GM23338 (cell line): ENCODE measurements around the gene C11orf65.

ENCODE experiments used
- CREB1 ChIP-seq: fragments of 250-450 bp; sonication (Bioruptor Pico); IDR thresholded peaks from 2 replicates; pipeline ENCODE4 v1.5.0; 2020; ENCODE audit warnings: low read depth, mild to moderate bottlenecking, moderate library complexity
- EZH2 ChIP-seq: fragments of 200-600 bp; sonication (generic); IDR thresholded peaks from one replicate; pipeline ENCODE4 v1.8.0; 2017; ENCODE audit warnings: antibody characterized with exemption, mild to moderate bottlenecking, low read depth; ENCODE audit not compliant: unreplicated experiment
- EZH2phosphoT487 ChIP-seq: fragments of 200-600 bp; sonication (generic); IDR thresholded peaks from one replicate; pipeline ENCODE4 v1.8.1; 2018; ENCODE audit warnings: antibody characterized with exemption; ENCODE audit not compliant: unreplicated experiment
- JUNB ChIP-seq: IDR thresholded peaks from one replicate; pipeline ENCODE4 v1.6.1; 2016; ENCODE audit warnings: antibody characterized with exemption; ENCODE audit not compliant: unreplicated experiment
- NANOG ChIP-seq: IDR thresholded peaks from 2 replicates; pipeline ENCODE4 v1.6.1; 2016; ENCODE audit warnings: antibody characterized with exemption, borderline replicate concordance
- POLR2AphosphoS5 ChIP-seq: IDR thresholded peaks from 2 replicates; pipeline ENCODE4 v1.6.1; 2016; ENCODE audit warnings: antibody characterized with exemption, low read depth
- STAT1 ChIP-seq: IDR thresholded peaks from one replicate; pipeline ENCODE4 v1.6.1; 2016; ENCODE audit warnings: antibody characterized with exemption; ENCODE audit not compliant: unreplicated experiment
- TF ChIP-seq, protein P1 (sequence below): IDR thresholded peaks from 2 replicates; pipeline ENCODE4 v1.6.1; 2016; ENCODE audit warnings: antibody characterized with exemption
- TF ChIP-seq, protein P2 (sequence below), 2 experiments: fragments of 200-600 bp in 1 of 2; sonication (generic) in 1 of 2; conservative IDR thresholded peaks; 2 replicates each; pipeline versions ENCODE4 v1.5.1 to v1.6.1; 2016 to 2017; ENCODE audit warnings: antibody characterized with exemption in 2 of 2, low read depth in 2 of 2, mild to moderate bottlenecking in 2 of 2, moderate library complexity in 1 of 2
- TF ChIP-seq, protein P3 (sequence below): IDR thresholded peaks from one replicate; pipeline ENCODE4 v1.6.1; 2018; ENCODE audit warnings: antibody characterized with exemption; ENCODE audit not compliant: unreplicated experiment

DNA sequence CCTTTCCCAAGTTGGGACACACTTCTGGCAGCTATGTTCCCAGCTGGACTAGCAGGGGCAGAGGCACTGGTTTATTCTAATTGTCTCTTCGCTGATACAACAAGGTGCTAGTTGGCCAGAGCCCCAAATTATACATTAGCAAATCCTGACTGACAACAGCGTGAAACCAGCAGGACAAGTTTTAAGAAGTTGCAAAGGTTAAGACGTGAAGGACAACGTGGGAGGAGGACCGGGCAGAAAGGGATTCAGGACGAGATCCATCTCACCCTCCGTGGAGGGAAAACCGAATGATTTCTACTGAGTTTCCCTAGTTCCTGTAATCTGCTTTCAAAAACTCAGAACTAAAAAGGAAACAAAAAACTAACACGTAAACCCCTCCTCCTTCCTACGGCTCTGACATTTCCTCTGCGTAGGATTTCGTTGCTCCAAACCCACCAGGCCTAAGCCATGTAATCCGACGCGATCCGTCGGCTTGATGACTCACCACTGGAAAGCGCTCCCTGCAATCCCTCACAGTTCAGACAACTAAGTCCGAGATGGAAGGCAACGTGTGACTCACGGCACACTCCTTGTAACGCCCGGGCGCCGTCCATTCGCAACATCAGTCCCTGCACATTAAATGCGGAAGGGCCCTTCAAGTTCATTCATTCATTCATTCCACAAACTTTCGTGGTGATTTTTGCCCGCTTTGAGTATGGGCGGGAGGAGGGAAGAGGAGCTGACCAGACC, 30.2 kb upstream of the C11orf65 start:
- TF ChIP-seq POLR2AphosphoS5 (peak; percentile 92), NANOG (no peak), STAT1 (no peak), EZH2 (no peak), EZH2phosphoT487 (no peak), CREB1 (CRISPR knock-in tag) (peak; percentile 84), JUNB (no peak)
- TF ChIP-seq, protein P1, sequence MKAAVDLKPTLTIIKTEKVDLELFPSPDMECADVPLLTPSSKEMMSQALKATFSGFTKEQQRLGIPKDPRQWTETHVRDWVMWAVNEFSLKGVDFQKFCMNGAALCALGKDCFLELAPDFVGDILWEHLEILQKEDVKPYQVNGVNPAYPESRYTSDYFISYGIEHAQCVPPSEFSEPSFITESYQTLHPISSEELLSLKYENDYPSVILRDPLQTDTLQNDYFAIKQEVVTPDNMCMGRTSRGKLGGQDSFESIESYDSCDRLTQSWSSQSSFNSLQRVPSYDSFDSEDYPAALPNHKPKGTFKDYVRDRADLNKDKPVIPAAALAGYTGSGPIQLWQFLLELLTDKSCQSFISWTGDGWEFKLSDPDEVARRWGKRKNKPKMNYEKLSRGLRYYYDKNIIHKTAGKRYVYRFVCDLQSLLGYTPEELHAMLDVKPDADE: no peak
- TF ChIP-seq, protein P2, sequence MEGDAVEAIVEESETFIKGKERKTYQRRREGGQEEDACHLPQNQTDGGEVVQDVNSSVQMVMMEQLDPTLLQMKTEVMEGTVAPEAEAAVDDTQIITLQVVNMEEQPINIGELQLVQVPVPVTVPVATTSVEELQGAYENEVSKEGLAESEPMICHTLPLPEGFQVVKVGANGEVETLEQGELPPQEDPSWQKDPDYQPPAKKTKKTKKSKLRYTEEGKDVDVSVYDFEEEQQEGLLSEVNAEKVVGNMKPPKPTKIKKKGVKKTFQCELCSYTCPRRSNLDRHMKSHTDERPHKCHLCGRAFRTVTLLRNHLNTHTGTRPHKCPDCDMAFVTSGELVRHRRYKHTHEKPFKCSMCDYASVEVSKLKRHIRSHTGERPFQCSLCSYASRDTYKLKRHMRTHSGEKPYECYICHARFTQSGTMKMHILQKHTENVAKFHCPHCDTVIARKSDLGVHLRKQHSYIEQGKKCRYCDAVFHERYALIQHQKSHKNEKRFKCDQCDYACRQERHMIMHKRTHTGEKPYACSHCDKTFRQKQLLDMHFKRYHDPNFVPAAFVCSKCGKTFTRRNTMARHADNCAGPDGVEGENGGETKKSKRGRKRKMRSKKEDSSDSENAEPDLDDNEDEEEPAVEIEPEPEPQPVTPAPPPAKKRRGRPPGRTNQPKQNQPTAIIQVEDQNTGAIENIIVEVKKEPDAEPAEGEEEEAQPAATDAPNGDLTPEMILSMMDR (conservative IDR thresholded peaks at IDR 0.05; ENCODE audit: low read depth in 2 of 2): no peak
- TF ChIP-seq, protein P3, sequence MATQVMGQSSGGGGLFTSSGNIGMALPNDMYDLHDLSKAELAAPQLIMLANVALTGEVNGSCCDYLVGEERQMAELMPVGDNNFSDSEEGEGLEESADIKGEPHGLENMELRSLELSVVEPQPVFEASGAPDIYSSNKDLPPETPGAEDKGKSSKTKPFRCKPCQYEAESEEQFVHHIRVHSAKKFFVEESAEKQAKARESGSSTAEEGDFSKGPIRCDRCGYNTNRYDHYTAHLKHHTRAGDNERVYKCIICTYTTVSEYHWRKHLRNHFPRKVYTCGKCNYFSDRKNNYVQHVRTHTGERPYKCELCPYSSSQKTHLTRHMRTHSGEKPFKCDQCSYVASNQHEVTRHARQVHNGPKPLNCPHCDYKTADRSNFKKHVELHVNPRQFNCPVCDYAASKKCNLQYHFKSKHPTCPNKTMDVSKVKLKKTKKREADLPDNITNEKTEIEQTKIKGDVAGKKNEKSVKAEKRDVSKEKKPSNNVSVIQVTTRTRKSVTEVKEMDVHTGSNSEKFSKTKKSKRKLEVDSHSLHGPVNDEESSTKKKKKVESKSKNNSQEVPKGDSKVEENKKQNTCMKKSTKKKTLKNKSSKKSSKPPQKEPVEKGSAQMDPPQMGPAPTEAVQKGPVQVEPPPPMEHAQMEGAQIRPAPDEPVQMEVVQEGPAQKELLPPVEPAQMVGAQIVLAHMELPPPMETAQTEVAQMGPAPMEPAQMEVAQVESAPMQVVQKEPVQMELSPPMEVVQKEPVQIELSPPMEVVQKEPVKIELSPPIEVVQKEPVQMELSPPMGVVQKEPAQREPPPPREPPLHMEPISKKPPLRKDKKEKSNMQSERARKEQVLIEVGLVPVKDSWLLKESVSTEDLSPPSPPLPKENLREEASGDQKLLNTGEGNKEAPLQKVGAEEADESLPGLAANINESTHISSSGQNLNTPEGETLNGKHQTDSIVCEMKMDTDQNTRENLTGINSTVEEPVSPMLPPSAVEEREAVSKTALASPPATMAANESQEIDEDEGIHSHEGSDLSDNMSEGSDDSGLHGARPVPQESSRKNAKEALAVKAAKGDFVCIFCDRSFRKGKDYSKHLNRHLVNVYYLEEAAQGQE: no peak
